ENCODE data around the gene APPBP2.

Gene APPBP2

DNA sequence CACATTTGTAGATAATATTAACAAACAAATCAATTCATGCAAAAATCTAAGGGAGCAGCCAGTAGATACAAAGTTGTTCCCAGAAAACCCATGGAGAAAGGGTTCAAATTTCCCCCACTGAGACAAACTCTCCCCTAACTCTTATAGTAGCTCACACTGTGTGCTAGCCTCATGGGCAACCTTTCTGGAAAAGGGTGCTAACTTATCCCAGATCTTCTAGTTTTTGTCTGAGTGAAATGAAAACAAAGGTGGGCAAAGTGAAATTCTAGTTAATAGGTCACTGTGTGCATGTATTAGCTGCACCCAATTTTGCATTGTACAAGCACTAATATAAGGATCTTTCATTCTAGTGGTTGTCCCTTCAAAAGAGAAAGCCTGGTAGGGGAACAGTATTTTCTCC is 124.2 kb downstream of the APPBP2 start:
- DNase-seq (ENCODE audit: low read depth in 1 of 2, low spot score in 1 of 2), result no peak

DNA sequence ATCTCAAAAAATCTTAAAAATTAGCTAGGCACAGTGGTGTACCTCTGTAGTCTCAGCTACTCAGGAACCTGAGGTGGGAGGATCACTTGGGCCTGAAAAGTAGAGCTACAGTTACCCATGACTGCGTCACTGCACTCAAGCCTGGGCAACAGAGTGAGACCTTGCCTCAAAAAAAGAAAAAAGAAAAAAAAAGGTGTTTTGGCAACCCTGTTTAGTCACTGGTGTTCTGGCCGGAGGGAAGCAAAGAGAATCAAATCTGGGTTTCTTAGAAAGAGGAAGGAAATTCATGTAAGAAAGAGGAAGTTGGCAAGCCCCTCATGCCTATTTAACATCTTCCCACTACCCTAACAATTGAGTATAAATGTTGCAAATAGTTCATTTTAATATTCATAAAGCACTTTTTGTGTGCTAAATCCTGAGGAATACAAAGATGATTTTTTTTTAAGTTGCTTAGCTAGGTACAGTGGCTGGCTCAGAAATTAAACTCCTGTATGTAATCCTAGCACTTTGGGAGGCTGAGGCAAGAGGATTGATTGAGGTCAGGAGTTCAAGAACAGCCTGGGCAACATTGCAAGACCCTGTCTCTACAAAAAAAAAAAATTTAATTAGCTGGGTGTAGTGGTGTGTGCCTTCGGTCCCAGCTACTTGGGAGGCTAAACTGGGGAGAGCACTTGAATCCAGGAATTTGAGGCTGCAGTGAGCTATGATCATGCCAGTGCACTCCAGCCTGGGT is 127.6 kb downstream of the APPBP2 start:
- DNase-seq (ENCODE audit: low read depth in 1 of 2, low spot score in 1 of 2), result no peak

DNA sequence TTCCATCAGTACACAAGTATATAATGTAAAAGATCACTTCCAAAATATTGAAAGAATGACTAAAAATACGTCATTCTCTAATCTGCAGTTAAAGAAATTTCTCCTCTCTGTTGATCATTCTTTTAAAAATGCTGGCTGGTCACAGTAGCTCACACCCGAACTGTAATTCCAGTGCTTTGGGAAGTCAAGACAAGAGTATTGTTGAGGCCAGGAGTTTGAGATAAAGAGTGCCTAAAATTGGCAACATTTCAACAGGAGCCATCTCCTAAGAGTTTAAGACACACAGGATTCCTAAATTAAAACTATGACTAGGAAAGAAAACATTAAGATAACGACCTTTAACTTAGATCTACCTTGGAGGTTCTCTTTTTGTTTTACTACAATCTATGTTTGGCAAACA is 129.6 kb downstream of the APPBP2 start:
- no peak for DNase-seq (ENCODE audit: low read depth in 1 of 2, low spot score in 1 of 2)

DNA sequence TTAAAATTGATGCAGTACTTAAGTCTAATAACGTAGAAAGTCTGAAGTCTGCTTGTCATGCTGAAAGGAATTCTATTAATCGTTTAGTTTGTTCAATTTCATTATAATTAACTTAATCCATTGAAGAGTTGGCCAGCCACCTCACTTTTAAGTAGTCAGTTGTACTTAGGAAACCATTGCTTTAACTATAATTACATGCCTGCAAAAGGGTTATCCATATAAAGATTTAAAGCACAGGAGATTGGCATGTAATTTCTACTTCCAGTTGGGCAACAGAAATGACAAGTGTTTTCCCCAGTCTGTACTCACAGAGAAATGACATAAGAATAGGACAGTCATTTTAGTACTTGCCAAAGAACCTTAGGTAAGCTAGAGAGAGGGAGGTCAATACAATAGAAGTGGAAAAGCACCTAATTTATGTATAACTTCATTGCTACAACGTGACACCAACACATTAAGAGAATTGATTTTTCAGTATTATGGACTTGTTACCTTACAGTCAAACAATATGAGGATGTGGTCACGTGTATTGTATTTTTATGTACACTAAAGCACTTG is 130.5 kb downstream of the APPBP2 start:
- no peak for DNase-seq (ENCODE audit: low read depth in 1 of 2, low spot score in 1 of 2)

DNA sequence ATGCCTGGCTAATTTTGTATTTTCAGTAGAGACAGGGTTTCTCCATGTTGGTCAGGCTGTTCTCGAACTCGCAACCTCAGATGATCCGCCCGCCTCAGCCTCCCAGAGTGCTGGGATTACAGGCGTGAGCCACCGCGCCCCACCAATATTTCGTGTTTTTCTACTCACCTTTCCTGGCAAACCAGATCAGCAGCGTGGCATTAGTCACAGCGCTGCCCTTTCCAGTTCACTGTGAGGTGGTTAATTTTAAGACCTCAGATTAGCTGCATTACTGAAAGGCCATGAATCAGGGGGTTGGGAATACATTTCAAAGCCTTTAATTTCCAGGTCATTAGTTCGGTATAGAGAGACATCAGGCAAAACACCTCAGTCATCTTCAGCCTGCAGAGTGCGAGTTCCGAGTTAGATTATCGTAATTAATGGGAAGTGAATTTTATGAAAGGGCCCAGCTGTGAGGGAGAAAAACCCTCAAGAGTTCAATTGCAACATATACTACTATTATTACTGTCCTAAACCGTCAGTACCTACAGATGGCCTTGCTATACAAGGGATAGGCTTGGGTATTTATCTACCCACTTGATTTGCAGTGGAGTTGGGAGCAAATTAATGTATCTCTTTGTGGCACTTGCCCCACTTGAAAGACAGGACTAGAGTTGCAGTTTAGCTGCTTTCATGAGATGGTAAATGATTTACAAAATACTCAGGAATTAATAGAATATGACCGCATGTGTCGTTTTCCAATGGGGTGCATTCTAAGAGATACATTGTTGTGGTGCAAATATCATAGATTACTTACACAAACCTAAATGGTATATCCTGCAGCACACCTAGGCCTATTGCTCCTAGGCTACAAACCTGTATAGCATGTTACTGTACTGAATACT is 132.0 kb downstream of the APPBP2 start:
- no peak for DNase-seq (ENCODE audit: low read depth in 1 of 2, low spot score in 1 of 2)

Measured in stimulated activated CD4-positive, alpha-beta T cell treated with anti-CD3 and anti-CD28 coated beads, Interleukin-15, amount 100 ng/mL, for 1 hour (primary cell).